ENCODE results near the gene FAM181A. TPM values are rescaled to one million over a fixed set of nuclear protein-coding genes. Genes with fewer than 3 reads are reported as not detected.

The FAM181A gene
- total and polyA plus RNA-seq, 4 experiments from 2014 or later, result not detected

DNA sequence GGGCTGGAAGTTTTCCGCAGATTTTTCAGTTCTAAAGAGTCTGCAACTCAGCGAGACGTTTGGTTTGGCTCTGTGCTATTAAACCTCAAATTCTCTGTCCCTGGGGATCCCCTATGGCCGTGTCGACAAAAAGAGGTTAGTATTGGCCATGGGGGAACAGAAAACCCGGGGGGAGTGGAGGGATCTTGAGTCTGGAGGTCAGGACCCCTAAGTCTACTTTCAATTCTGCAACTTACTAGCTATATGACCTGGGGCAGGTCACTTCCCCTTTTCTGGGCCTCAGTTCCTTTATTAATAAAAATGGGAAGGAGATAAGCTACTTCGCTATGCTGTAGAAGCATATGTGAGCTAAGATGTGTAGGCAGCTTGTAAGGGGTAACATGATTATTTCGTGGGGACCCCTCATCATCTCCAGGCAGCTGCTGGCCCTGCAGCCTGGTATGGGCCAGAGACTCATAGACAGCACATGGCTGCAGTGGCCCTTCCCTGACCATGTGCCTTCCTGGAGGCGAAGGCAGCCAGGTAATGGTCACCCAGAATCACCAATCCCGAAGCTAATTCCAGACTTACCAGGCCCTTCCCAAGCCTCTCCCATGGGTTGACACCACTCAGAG, 40.6 kb downstream of the FAM181A start:
- H3K27ac ChIP-seq (ENCODE audit: low read depth, low read length), result no peak overlapping the region
- no peak overlapping the region for H3K4me3 ChIP-seq (ENCODE audit: low read length in 2 of 2)
- Mint-ChIP-seq H3K4me3 (no peak overlapping the region), H3K36me3 (no peaks in the 10 kb centered on the region), H3K4me1 (peaks cover 47 to 82% (median 60%) of the 10 kb centered on the region in 4 donors), H3K27me3 (no peaks in the 10 kb centered on the region), H3K9me3 (no peaks in the 10 kb centered on the region), H3K27ac (peak overlapping the region in 1 of 7 donors; percentile 12)
- POLR2A ChIA-PET (ENCODE audit: partially characterized antibody), result interaction anchor here (1.1 to 18.4 kb wide), 3 partner anchors 9 to 28 kb away, joined by 4 to 469 read pairs (median 17); no protein-coding TSS in a partner anchor
- H3K36me3 ChIP-seq (ENCODE audit: insufficient read depth, low read length), result no peaks in the 10 kb centered on the region
- no peaks in the 10 kb centered on the region for H3K27me3 ChIP-seq (ENCODE audit: insufficient read depth, low read length)
- no peaks in the 10 kb centered on the region for H3K9me3 ChIP-seq (ENCODE audit: control insufficient read depth in 1 of 2, low read length in 2 of 2)
- DNase-seq, result no peak
- CTCF ChIA-PET (ENCODE audit: partially characterized antibody), result interaction anchor here (1.5 to 39.2 kb wide), 5 partner anchors 9 to 31 kb away, joined by 3 to 1377 read pairs (median 7); partner anchors contain the start of genes ASB2 and CCDC197
- peaks cover 70% of the 10 kb centered on the region for H3K4me1 ChIP-seq (ENCODE audit: insufficient read depth, low read length)
- intact Hi-C loops (cut with micrococcal nuclease), result no loop called here

- Histone ChIP-seq H3K27me3 (ENCODE audit: insufficient read depth, low read length) (no peaks in the 10 kb centered on the region), H3K4me1 (ENCODE audit: insufficient read depth, low read length) (peaks cover 55% of the 10 kb centered on the region), H3K27ac (ENCODE audit: low read depth, low read length) (no peak overlapping the region), H3K4me3 (ENCODE audit: low read length in 2 of 2) (no peak overlapping the region), H3K9me3 (ENCODE audit: control insufficient read depth in 1 of 2, low read length in 2 of 2) (no peaks in the 10 kb centered on the region), H3K36me3 (ENCODE audit: insufficient read depth, low read length) (no peaks in the 10 kb centered on the region)
- H3K4me3 Mint-ChIP-seq, result peak overlapping the region in 2 of 8 donors; percentile 17 to 43
- CTCF ChIA-PET (ENCODE audit: partially characterized antibody), result interaction anchor here (1.5 to 39.2 kb wide), 3 partner anchors 17 to 29 kb away, joined by 3 to 1377 read pairs (median 114); partner anchors contain the start of gene CCDC197
- intact Hi-C loops (cut with micrococcal nuclease), result no loop called here
- no peak for DNase-seq
- H3K27me3 Mint-ChIP-seq, result no peaks in the 10 kb centered on the region
- peaks cover 34 to 77% (median 48%) of the 10 kb centered on the region in 4 donors for H3K4me1 Mint-ChIP-seq
- H3K36me3 Mint-ChIP-seq, result no peaks in the 10 kb centered on the region
- peak overlapping the region in 3 of 7 donors; percentile 46 to 87 (median 74) for H3K27ac Mint-ChIP-seq
- POLR2A ChIA-PET (ENCODE audit: partially characterized antibody), result interaction anchor here (1.0 to 18.4 kb wide), 8 partner anchors 9 to 211 kb away, joined by 3 to 469 read pairs (median 10); no protein-coding TSS in a partner anchor
- no peaks in the 10 kb centered on the region for H3K9me3 Mint-ChIP-seq
These were observed 42.1 kb downstream of the FAM181A start for GRCh38 chr14:93969082-93969828.

GRCh38 chr14:93970585-93970964, 43.4 kb downstream of the FAM181A start:
- Mint-ChIP-seq H3K9me3 (no peaks in the 10 kb centered on the region), H3K27ac (peak overlapping the region in 6 of 7 donors; percentile 74 to 93 (median 84)), H3K27me3 (no peaks in the 10 kb centered on the region), H3K36me3 (no peaks in the 10 kb centered on the region), H3K4me3 (peak overlapping the region; percentile 86 to 94 (median 90)), H3K4me1 (peaks cover 25 to 67% (median 45%) of the 10 kb centered on the region in 4 donors)
- peak; percentile 69 to 78 (median 70) for DNase-seq
- intact Hi-C loops (cut with micrococcal nuclease), result loop anchor here (1.0 to 2.0 kb wide), 6 partner anchors 11 to 110 kb away; partner anchors contain the start of genes DDX24, IFI27L1 and OTUB2
- H3K27ac ChIP-seq (ENCODE audit: low read depth, low read length), result peak overlapping the region; percentile 41
- H3K9me3 ChIP-seq (ENCODE audit: control insufficient read depth in 1 of 2, low read length in 2 of 2), result no peaks in the 10 kb centered on the region
- POLR2A ChIA-PET (ENCODE audit: partially characterized antibody), result interaction anchor here (0.8 to 18.4 kb wide), 14 partner anchors 8 to 210 kb away, joined by 3 to 469 read pairs (median 5); partner anchors contain the start of genes DDX24, FAM181A, IFI27L1 and OTUB2
- peak overlapping the region; percentile 66 to 79 for H3K4me3 ChIP-seq (ENCODE audit: low read length in 2 of 2)
- peaks cover 56% of the 10 kb centered on the region for H3K4me1 ChIP-seq (ENCODE audit: insufficient read depth, low read length)
- CTCF ChIA-PET (ENCODE audit: partially characterized antibody), result interaction anchor here (1.0 to 39.2 kb wide), 12 partner anchors 8 to 192 kb away, joined by 3 to 1377 read pairs (median 10); partner anchors contain the start of gene CCDC197
- no peaks in the 10 kb centered on the region for H3K36me3 ChIP-seq (ENCODE audit: insufficient read depth, low read length)
- no peaks in the 10 kb centered on the region for H3K27me3 ChIP-seq (ENCODE audit: insufficient read depth, low read length)

GRCh38 chr14:93970965-93971634, 44.0 kb downstream of the FAM181A start:
- Histone ChIP-seq H3K27ac (ENCODE audit: low read depth, low read length) (peak overlapping the region; percentile 41), H3K4me1 (ENCODE audit: insufficient read depth, low read length) (peaks cover 57% of the 10 kb centered on the region), H3K27me3 (ENCODE audit: insufficient read depth, low read length) (no peaks in the 10 kb centered on the region), H3K9me3 (ENCODE audit: control insufficient read depth in 1 of 2, low read length in 2 of 2) (no peaks in the 10 kb centered on the region), H3K36me3 (ENCODE audit: insufficient read depth, low read length) (no peaks in the 10 kb centered on the region), H3K4me3 (ENCODE audit: low read length in 2 of 2) (peak overlapping the region; percentile 66 to 79)
- H3K36me3 Mint-ChIP-seq, result no peaks in the 10 kb centered on the region
- POLR2A ChIA-PET (ENCODE audit: partially characterized antibody), result interaction anchor here (0.8 to 18.4 kb wide), 16 partner anchors 7 to 209 kb away, joined by 3 to 469 read pairs (median 4); partner anchors contain the start of genes DDX24, FAM181A, IFI27L1 and OTUB2
- intact Hi-C loops (cut with micrococcal nuclease), result loop anchor here (1.0 to 2.0 kb wide), 6 partner anchors 12 to 110 kb away; partner anchors contain the start of genes DDX24, IFI27L1 and OTUB2
- CTCF ChIA-PET (ENCODE audit: partially characterized antibody), result interaction anchor here (1.0 to 39.2 kb wide), 12 partner anchors 7 to 191 kb away, joined by 3 to 1377 read pairs (median 10); partner anchors contain the start of gene CCDC197
- peak overlapping the region; percentile 86 to 94 (median 90) for H3K4me3 Mint-ChIP-seq
- DNase-seq, result peak in 3 of 5 donors; percentile 31 to 68 (median 46)
- H3K27ac Mint-ChIP-seq, result peak overlapping the region; percentile 43 to 93 (median 81)
- no peaks in the 10 kb centered on the region for H3K9me3 Mint-ChIP-seq
- peaks cover 30 to 67% (median 50%) of the 10 kb centered on the region in 4 donors for H3K4me1 Mint-ChIP-seq
- H3K27me3 Mint-ChIP-seq, result no peaks in the 10 kb centered on the region

DNA sequence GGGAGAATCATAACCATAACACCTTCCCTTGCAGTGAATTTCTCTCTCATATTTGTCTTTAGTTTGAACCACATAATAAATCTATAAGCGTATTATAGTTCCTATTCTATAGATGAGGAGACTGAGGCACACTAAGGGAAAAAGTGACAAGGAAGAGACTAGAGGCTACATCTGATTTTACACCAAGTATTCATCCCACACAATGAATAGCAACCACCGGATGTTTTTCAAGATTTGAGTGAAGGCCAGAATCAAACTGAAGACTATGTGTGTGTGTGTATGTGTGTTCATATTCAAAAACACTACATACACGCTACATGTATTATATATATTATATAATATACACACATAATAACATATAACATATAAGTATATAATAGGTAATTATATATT, 44.5 kb downstream of the FAM181A start:
- intact Hi-C loops (cut with micrococcal nuclease), result loop anchor here (2.0 kb wide), 2 partner anchors 55 to 109 kb away; partner anchors contain the start of genes DDX24, IFI27L1 and OTUB2
- no peak overlapping the region for H3K27ac ChIP-seq (ENCODE audit: low read depth, low read length)
- peaks cover 34 to 67% (median 54%) of the 10 kb centered on the region in 4 donors for H3K4me1 Mint-ChIP-seq
- CTCF ChIA-PET (ENCODE audit: partially characterized antibody), result interaction anchor here (1.5 to 39.2 kb wide), 8 partner anchors 11 to 171 kb away, joined by 3 to 1377 read pairs (median 22); partner anchors contain the start of gene CCDC197
- no peaks in the 10 kb centered on the region for H3K36me3 ChIP-seq (ENCODE audit: insufficient read depth, low read length)
- DNase-seq, result no peak
- H3K9me3 Mint-ChIP-seq, result peaks cover 0 to 3% (median 2%) of the 10 kb centered on the region in 8 donors
- H3K4me3 ChIP-seq (ENCODE audit: low read length in 2 of 2), result peak overlapping the region in 1 of 2 donors; percentile 66
- H3K4me3 Mint-ChIP-seq, result peak overlapping the region; percentile 86 to 94 (median 90)
- peaks cover under 1 to 1% of the 10 kb centered on the region in 2 donors for H3K36me3 Mint-ChIP-seq
- no peaks in the 10 kb centered on the region for H3K9me3 ChIP-seq (ENCODE audit: control insufficient read depth in 1 of 2, low read length in 2 of 2)
- POLR2A ChIA-PET (ENCODE audit: partially characterized antibody), result interaction anchor here (0.5 to 18.4 kb wide), 10 partner anchors 11 to 187 kb away, joined by 3 to 469 read pairs (median 4); no protein-coding TSS in a partner anchor
- H3K27me3 Mint-ChIP-seq, result no peaks in the 10 kb centered on the region
- no peaks in the 10 kb centered on the region for H3K27me3 ChIP-seq (ENCODE audit: insufficient read depth, low read length)
- peak overlapping the region in 5 of 7 donors; percentile 43 to 93 (median 80) for H3K27ac Mint-ChIP-seq
- H3K4me1 ChIP-seq (ENCODE audit: insufficient read depth, low read length), result peaks cover 57% of the 10 kb centered on the region

DNA sequence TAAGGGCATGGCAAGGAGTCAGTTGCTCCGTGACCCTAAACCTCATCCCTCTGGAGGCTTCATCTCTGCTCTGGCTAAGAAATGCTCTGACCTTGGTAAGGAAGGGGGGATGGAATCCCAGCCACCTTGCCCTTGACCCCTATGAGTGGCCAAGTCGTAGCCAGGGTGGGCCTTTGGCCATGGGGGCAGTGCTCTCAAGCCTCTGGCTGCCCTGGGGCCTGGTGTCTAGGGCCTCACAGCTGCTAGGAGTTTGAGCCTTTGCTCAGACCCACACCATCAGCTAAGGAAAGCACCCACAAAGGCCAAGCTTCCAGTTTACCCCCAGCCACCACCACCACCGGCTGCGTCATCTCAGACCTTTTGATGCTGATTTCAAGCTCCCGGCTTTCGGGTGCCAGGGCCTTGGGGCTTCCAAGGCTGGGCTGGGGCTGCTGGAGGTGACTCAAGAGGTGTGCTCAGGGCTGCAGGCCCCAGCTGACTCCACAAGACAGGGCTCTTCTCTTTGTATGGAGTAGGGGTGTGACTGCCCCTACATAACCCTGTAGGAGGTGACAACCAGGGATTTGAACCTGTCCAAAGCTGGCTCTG, 45.6 kb downstream of the FAM181A start:
- Mint-ChIP-seq H3K4me3 (peak overlapping the region in 1 of 8 donors; percentile 46), H3K9me3 (peaks cover 0 to 12% (median 8%) of the 10 kb centered on the region in 8 donors), H3K27me3 (no peaks in the 10 kb centered on the region), H3K4me1 (peaks cover 41 to 72% (median 58%) of the 10 kb centered on the region in 4 donors), H3K27ac (peak overlapping the region in 3 of 7 donors; percentile 47 to 64 (median 49)), H3K36me3 (peaks cover 2 to 6% of the 10 kb centered on the region in 2 donors)
- Histone ChIP-seq H3K27ac (ENCODE audit: low read depth, low read length) (no peak overlapping the region), H3K9me3 (ENCODE audit: control insufficient read depth in 1 of 2, low read length in 2 of 2) (peaks cover 3 to 6% of the 10 kb centered on the region in 2 donors), H3K4me1 (ENCODE audit: insufficient read depth, low read length) (peaks cover 60% of the 10 kb centered on the region), H3K4me3 (ENCODE audit: low read length in 2 of 2) (no peak overlapping the region), H3K27me3 (ENCODE audit: insufficient read depth, low read length) (no peaks in the 10 kb centered on the region), H3K36me3 (ENCODE audit: insufficient read depth, low read length) (no peaks in the 10 kb centered on the region)
- intact Hi-C loops (cut with micrococcal nuclease), result no loop called here
- no peak for DNase-seq
- POLR2A ChIA-PET (ENCODE audit: partially characterized antibody), result interaction anchor here (1.0 to 18.4 kb wide), 5 partner anchors 10 to 39 kb away, joined by 3 to 469 read pairs (median 21); no protein-coding TSS in a partner anchor
- CTCF ChIA-PET (ENCODE audit: partially characterized antibody), result interaction anchor here (0.7 to 39.2 kb wide), 6 partner anchors 10 to 164 kb away, joined by 3 to 1377 read pairs (median 30); partner anchors contain the start of gene CCDC197
